ENCODE data around the gene MGMT.

The MGMT gene

DNA sequence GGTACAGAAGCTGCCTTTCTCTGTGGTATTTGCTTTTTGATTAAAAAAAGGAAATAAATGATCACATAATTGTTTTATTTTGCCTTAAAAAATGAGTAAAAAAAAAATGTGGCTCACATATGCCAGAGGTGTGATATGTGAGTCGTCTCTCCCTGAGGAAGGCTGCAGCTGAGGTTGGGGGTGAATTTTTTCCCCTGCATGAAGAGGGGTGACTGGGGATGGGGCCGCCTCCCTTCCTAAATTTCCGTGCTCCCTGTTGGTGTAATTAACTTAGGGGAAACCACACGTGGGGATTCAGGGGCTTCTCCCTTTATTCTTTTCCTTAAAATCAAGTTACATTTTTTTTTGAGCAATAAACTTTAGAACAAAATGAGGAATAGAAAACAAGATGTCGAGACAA, 35.4 kb downstream of the MGMT start:
- Mint-ChIP-seq H3K36me3 (ENCODE audit: insufficient read depth) (no peaks in the 10 kb centered on the region), H3K27ac (ENCODE audit: low read depth) (no peak overlapping the region), H3K4me3 (no peak overlapping the region), H3K4me1 (peaks cover 28% of the 10 kb centered on the region), H3K9me3 (peaks cover 6% of the 10 kb centered on the region), H3K27me3 (no peaks in the 10 kb centered on the region)
- ATAC-seq (replicated peaks; ENCODE audit: extremely low read depth, poor library complexity, severe bottlenecking) (no peak), DNase-seq (ENCODE audit: low spot score in 2 of 2) (no peak)

DNA sequence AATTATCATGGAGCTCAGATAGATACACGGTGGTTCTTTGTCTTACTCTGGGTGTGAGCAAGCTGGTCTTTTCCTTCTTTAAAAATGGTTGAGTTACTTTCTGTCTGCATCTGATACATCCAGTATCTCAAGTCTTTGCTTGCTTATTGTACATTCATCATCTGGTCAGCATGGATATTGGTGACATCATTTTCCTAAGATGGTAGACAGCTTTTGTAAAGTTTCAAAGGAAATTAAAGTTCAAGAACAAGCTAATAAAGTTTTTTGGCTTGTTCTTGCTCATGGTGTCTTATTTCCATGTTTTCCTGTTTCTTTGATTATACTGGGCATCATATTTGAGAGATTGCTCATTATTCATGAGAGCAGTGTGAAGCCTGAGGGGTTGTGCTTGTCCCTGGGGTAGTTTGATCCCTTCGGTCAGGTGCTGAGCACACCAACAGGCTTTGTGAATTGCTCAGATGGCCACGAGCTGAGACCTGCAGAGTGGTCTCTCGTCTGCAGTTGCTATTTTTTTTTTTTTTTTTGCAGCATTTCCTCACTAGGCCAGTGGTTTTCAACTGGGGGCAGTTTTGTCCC, 38.5 kb downstream of the MGMT start:
- Mint-ChIP-seq H3K27ac (ENCODE audit: low read depth) (no peak overlapping the region), H3K9me3 (peaks cover 6% of the 10 kb centered on the region), H3K36me3 (ENCODE audit: insufficient read depth) (no peaks in the 10 kb centered on the region), H3K4me1 (peaks cover 28% of the 10 kb centered on the region), H3K27me3 (no peaks in the 10 kb centered on the region), H3K4me3 (no peak overlapping the region)
- DNase-seq (ENCODE audit: low spot score in 2 of 2) (no peak), ATAC-seq (replicated peaks; ENCODE audit: extremely low read depth, poor library complexity, severe bottlenecking) (no peak)

DNA sequence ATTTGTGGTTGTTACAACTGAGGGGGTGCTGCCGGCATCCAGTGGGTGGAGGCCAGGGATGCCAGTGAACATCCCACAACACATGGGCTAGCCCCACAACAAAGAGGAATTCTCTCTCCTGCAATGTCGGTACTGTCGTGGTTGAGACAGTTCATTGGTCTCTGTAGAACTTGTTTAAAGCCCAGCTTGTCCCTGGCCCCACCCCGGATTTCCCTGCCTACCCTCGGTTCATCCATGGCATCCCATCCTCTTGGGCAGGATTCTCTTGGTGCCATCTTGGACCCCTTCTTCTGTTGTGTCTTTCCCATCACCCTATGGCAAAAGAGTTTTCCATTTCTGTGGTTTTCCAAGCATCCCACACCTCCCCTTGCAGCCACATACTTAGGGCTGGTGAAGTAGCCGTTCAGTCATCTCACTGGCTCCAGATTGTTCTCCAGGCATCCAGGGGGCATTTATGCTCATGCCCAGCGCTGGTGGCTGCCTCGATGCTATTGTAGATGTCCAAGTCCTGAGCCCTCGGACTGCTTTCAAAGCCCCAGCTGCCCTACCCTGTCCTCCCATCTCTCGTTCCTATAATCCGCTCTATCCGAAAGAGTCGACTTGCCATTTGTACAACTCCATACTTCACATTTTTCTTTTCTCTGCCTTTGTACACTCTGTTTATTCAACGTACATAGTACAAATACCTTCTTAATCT, 39.2 kb downstream of the MGMT start:
- no peaks in the 10 kb centered on the region for H3K36me3 Mint-ChIP-seq (ENCODE audit: insufficient read depth)
- H3K27ac Mint-ChIP-seq (ENCODE audit: low read depth), result no peak overlapping the region
- H3K4me1 Mint-ChIP-seq, result peaks cover 32% of the 10 kb centered on the region

DNA sequence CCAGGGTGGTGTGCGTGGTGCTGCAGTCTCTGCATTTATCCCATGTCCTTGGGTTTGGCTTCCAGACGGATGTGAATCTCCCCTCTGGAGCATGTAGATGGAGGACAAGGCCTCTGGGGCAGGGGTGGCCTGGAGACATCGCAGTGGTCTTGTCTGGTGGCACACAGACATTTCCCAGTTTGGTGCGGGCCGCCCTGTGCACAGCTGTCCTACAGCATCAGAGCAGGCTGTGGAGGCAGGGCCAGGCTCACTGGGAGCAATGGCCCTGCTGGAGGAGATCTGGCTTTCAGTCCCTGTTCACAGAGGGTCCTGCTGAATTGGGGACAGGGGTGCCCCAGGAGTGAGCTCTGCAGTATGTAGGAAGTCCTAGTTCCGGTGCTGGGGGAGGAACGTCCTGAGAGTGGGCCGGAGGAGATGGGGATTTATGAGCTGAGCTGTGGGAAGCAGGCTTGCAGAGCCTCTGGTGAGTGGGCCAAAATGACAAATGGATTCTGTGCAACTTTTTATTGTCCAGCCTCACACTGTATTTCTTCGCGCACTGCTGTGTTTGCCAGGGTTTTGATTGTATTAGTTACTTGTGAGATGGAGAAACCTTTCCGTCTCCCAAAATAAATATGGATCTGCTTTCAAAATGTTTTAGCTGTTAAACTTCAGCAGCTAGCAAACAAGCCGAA, 40.3 kb downstream of the MGMT start:
- H3K9me3 Mint-ChIP-seq, result peaks cover 6% of the 10 kb centered on the region
- ATAC-seq (replicated peaks; ENCODE audit: extremely low read depth, poor library complexity, severe bottlenecking) (no peak), DNase-seq (ENCODE audit: low spot score in 2 of 2) (no peak)
- H3K27me3 Mint-ChIP-seq, result no peaks in the 10 kb centered on the region
- peaks cover 33% of the 10 kb centered on the region for H3K4me1 Mint-ChIP-seq
- H3K27ac Mint-ChIP-seq (ENCODE audit: low read depth), result no peak overlapping the region
- H3K4me3 Mint-ChIP-seq, result no peak overlapping the region
- H3K36me3 Mint-ChIP-seq (ENCODE audit: insufficient read depth), result no peaks in the 10 kb centered on the region

More for the DNA sequence above, 39.2 kb downstream of the MGMT start:
- Mint-ChIP-seq H3K27me3 (no peaks in the 10 kb centered on the region), H3K9me3 (peaks cover 6% of the 10 kb centered on the region), H3K4me3 (no peak overlapping the region)
- no peak for DNase-seq (ENCODE audit: low spot score in 2 of 2)
- ATAC-seq (replicated peaks; ENCODE audit: extremely low read depth, poor library complexity, severe bottlenecking), result no peak

DNA sequence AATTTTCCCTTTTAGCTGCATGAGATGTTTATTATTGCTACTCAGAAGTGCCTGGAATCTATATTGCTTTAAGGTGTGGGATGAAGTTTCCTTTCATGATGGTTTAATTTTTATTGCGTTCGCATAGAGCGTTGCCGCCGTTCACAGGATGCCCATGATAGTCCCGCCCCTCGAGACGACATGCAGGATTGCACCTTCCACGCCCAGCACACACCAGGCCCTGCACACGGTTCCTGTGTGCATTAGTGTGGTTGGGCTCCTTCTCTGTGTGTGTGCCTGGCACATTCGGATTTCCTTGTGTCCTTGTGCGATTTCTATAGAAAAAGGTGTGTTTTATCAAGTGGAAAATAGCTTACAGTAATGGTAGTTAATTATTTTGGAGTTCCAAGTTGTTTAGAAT, 42.1 kb downstream of the MGMT start:
- Mint-ChIP-seq H3K27ac (ENCODE audit: low read depth) (no peak overlapping the region), H3K4me1 (peaks cover 41% of the 10 kb centered on the region), H3K9me3 (peaks cover 6% of the 10 kb centered on the region), H3K36me3 (ENCODE audit: insufficient read depth) (no peaks in the 10 kb centered on the region), H3K27me3 (no peaks in the 10 kb centered on the region), H3K4me3 (no peak overlapping the region)
- DNase-seq (ENCODE audit: low spot score in 2 of 2) (no peak), ATAC-seq (replicated peaks; ENCODE audit: extremely low read depth, poor library complexity, severe bottlenecking) (no peak)

DNA sequence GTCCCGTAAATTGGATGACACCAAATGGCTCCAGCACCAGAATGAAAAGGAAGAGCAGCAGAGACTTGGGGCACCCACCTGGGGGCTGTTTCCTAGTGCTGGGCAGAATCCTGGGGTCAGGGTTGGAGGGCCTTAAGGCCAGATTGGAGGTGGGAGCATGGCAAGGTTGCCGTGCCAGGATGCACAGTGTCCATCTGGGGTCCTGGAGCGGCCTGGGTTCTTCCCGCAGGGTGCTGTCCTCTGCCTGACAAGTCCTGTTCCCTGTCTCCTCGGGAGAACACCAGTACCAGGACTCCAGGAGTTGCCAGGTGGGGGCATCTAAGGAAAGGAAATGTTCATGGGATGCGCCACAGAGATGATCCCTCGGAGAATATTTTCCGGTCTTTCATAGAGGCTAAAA, 42.8 kb downstream of the MGMT start:
- Mint-ChIP-seq H3K27me3 (no peaks in the 10 kb centered on the region), H3K4me3 (no peak overlapping the region), H3K36me3 (ENCODE audit: insufficient read depth) (no peaks in the 10 kb centered on the region), H3K27ac (ENCODE audit: low read depth) (no peak overlapping the region), H3K4me1 (peaks cover 44% of the 10 kb centered on the region), H3K9me3 (peaks cover 6% of the 10 kb centered on the region)
- ATAC-seq (replicated peaks; ENCODE audit: extremely low read depth, poor library complexity, severe bottlenecking) (no peak), DNase-seq (ENCODE audit: low spot score in 2 of 2) (no peak)

DNA sequence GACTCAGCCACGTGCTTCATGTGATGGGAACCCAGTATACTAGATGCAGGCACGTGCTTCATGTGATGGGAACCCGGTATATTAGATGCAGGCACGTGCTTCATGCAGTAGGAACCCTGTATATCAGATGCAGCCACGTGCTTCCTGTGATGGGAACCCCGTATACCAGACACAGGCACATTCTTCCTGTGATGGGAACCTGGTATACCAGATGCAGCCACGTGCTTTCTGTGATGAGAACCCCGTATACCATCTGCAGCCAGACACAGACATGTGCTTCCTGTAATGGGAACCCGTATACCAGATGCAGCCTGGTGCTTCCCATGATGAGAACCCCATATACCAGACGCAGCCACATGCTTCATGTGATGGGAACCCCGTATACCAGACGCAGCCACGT, 44.0 kb downstream of the MGMT start:
- no peaks in the 10 kb centered on the region for H3K36me3 Mint-ChIP-seq (ENCODE audit: insufficient read depth)
- peaks cover 6% of the 10 kb centered on the region for H3K9me3 Mint-ChIP-seq
- ATAC-seq (replicated peaks; ENCODE audit: extremely low read depth, poor library complexity, severe bottlenecking) (no peak), DNase-seq (ENCODE audit: low spot score in 2 of 2) (no peak)
- peaks cover 41% of the 10 kb centered on the region for H3K4me1 Mint-ChIP-seq
- no peak overlapping the region for H3K27ac Mint-ChIP-seq (ENCODE audit: low read depth)
- no peak overlapping the region for H3K4me3 Mint-ChIP-seq
- H3K27me3 Mint-ChIP-seq, result no peaks in the 10 kb centered on the region

DNA sequence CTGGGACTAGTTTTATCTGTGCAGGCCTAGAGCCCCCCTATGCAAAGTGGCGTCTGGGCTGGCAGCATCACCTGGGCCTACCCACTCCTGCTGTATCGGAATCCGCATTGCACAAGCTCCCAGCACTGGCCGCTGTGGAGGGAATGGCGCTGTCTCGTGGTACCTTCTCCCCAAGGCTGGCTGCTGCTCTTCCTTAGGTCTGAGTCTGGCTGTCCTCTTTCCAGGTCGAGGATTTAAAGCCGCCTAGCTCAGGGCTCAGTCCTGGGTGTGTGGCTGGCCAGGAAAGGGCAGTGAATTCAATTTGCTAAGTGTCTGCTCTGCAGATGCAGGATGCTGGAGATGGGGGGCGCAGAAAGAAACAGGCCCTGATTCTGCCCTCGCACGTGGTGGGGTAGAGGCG, 44.7 kb downstream of the MGMT start:
- ATAC-seq (replicated peaks; ENCODE audit: extremely low read depth, poor library complexity, severe bottlenecking), result no peak
- Mint-ChIP-seq H3K36me3 (ENCODE audit: insufficient read depth) (no peaks in the 10 kb centered on the region), H3K27ac (ENCODE audit: low read depth) (no peak overlapping the region)

DNA sequence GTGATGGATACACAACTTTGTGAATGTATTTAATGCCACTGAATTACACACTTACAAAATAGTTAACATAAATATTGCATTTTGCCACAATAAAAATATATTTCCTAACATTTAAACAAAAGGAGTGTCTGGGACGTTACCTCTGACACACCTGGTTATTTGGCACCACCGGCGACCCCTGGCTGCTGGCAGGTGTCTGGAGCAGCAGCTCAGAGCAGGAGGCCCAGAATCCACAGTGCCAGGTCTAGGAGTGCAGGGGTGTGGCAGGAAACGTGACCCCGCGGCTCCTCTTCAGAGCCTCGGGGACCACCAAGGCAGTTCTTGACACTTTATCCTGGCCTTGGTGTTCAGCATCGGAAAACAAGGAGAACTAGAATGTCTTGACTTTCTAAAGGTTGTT, 46.3 kb downstream of the MGMT start:
- no peak for DNase-seq (ENCODE audit: low spot score in 2 of 2)
- no peaks in the 10 kb centered on the region for H3K9me3 Mint-ChIP-seq
- peaks cover 42% of the 10 kb centered on the region for H3K4me1 Mint-ChIP-seq
- peak overlapping the region; percentile 25 for H3K27ac Mint-ChIP-seq (ENCODE audit: low read depth)
- no peaks in the 10 kb centered on the region for H3K27me3 Mint-ChIP-seq
- H3K4me3 Mint-ChIP-seq, result no peak overlapping the region
- peaks cover 2% of the 10 kb centered on the region for H3K36me3 Mint-ChIP-seq (ENCODE audit: insufficient read depth)
- ATAC-seq (replicated peaks; ENCODE audit: extremely low read depth, poor library complexity, severe bottlenecking), result no peak

More for the DNA sequence above, 44.7 kb downstream of the MGMT start:
- Mint-ChIP-seq H3K4me3 (no peak overlapping the region), H3K27me3 (no peaks in the 10 kb centered on the region), H3K4me1 (peaks cover 37% of the 10 kb centered on the region), H3K9me3 (peaks cover under 1% of the 10 kb centered on the region)
- no peak for DNase-seq (ENCODE audit: low spot score in 2 of 2)

DNA sequence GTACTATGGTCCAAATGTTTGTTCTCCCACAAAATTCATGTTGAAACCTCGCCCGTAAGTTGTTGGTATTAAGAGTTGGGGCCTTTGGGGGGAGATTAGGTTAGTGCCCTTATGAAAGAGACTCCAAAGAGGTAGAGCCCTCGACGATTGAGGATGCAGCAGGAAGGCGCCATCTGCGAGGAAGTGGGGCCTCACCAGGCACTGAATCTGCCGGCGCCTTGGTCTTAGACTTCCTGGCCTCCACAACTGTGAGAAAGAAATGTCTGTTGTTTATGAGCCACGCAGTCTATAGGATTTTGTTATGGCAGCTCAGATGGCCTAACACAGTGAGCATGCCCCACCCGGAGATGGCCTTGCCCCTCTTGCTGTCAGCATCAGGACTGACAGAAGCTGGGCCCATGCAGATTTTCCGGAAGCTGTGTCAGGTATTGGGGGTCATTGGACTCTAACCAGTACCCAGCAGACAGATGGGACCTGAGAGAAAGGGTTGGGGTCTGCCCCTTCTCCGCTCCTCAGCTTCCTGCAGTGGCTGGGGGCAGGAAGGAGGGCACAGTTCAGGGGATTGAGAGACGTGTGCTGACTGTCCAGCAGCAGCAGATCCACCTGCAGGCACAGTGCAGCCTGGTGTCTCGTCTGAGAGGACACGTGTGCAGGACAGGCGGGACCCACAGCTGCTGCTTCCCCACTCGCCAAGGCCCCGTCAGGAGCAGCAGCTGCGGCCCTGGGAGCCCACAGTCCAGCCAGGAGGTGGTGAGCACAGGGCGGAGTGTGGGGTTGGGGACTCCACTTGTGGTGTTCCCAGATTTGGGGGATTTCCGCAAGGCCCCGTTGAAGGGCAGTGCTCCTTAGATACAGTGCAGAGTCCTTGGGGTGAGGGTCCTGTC, 47.8 kb downstream of the MGMT start:
- H3K9me3 Mint-ChIP-seq, result no peaks in the 10 kb centered on the region
- no peak overlapping the region for H3K4me3 Mint-ChIP-seq
- peaks cover 2% of the 10 kb centered on the region for H3K36me3 Mint-ChIP-seq (ENCODE audit: insufficient read depth)
- DNase-seq (ENCODE audit: low spot score in 2 of 2) (no peak), ATAC-seq (replicated peaks; ENCODE audit: extremely low read depth, poor library complexity, severe bottlenecking) (no peak)
- peaks cover 42% of the 10 kb centered on the region for H3K4me1 Mint-ChIP-seq
- no peaks in the 10 kb centered on the region for H3K27me3 Mint-ChIP-seq
- H3K27ac Mint-ChIP-seq (ENCODE audit: low read depth), result no peak overlapping the region

DNA sequence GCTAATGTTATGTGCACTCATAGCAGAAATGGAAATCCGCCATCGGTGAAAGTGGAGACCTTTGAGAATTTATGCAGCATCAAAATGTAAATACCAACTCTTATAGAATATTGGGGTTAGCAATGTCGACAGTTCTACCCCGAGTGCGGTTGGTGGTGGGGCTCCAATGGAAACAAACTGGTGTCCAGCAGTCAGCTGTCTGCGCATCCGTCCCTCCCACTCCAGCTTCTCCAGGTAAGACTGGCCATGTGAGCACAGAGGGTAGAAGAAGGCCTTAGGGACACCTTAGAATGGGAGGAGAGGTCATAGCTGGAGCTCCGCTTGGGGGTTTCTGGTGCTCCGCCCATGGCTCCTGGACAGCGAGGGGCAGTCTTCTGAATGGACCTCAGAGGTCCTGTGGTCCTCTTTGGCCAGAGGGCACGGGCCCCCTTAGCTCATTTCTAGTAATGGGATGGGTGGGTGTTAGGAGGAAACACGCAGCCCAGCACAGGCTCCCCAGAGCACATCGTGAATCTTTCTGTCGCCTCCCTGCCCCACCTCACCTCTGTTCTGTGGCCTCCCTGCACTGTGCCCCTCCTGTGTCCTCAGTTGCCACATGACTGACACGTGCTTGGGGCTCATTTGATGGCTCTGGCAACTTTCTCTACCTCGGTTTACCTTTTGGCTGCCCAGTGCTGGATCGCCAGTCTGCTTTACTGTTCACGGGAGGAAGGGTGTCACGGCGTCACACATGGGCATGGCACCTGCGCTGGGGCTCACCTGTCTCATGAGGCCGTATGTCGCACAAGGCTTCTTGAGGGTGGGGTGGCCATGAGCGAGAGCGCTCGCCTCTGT, 50.0 kb downstream of the MGMT start:
- Mint-ChIP-seq H3K4me3 (peak overlapping the region; percentile 52), H3K9me3 (no peaks in the 10 kb centered on the region), H3K27me3 (no peaks in the 10 kb centered on the region), H3K27ac (ENCODE audit: low read depth) (peak overlapping the region; percentile 72), H3K4me1 (peaks cover 36% of the 10 kb centered on the region), H3K36me3 (ENCODE audit: insufficient read depth) (peaks cover 2% of the 10 kb centered on the region)
- ATAC-seq (replicated peaks; ENCODE audit: extremely low read depth, poor library complexity, severe bottlenecking), result no peak
- no peak for DNase-seq (ENCODE audit: low spot score in 2 of 2)

DNA sequence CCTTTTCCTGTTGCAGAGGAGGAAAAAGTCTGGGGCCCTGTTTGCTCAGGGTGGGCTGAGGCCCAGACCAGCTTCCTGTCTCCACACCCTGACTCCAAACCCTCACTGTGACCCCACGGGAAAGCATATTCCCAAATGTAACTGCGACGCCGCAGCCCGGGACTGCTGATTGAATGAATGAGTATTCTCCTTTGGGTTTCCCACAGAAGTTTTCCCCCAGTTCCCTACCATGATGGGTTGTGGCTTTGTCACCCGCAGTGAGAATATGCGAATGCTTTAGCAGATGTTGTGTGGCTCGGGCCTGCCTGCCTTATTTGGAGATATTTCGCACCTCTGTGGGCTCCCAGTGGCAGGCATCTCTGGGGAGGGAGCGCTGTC, 50.6 kb downstream of the MGMT start:
- Mint-ChIP-seq H3K27me3 (no peaks in the 10 kb centered on the region), H3K27ac (ENCODE audit: low read depth) (peak overlapping the region; percentile 72), H3K9me3 (no peaks in the 10 kb centered on the region), H3K4me3 (peak overlapping the region; percentile 52), H3K4me1 (peaks cover 30% of the 10 kb centered on the region), H3K36me3 (ENCODE audit: insufficient read depth) (peaks cover 2% of the 10 kb centered on the region)
- DNase-seq (ENCODE audit: low spot score in 2 of 2), result peak in 1 of 2 donors; percentile 17
- peak; percentile 76 for ATAC-seq (replicated peaks; ENCODE audit: extremely low read depth, poor library complexity, severe bottlenecking)
